ENCODE measurements around the gene DNMT3L.
"Not testable (repeated sequence)": the region's sequence is repeated elsewhere in the genome, so short reads cannot be mapped to it uniquely, and the experiment has no call there.

The DNMT3L gene

GRCh38 chr21:44241281-44241680, 20.4 kb downstream of the DNMT3L start:
- DNase-seq, result not testable (repeated sequence)

- not testable (repeated sequence) for DNase-seq
Measured at GRCh38 chr21:44240842-44241241, 20.9 kb downstream of the DNMT3L start, which contains the start of gene ICOSLG. Gene ICOSLG, minus strand, starts transcription at chr21:44240943. Its CDS starts 126 bp downstream, at chr21:44240817.

- not testable (repeated sequence) for DNase-seq
Measured at GRCh38 chr21:44240353-44240752, 21.3 kb downstream of the DNMT3L start.

- DNase-seq, result not testable (repeated sequence)
Measured at GRCh38 chr21:44229561-44229960, 32.1 kb downstream of the DNMT3L start.

GRCh38 chr21:44228109-44228508, 33.6 kb downstream of the DNMT3L start:
- not testable (repeated sequence) for DNase-seq

GRCh38 chr21:44227614-44228013, 34.1 kb downstream of the DNMT3L start:
- DNase-seq, result not testable (repeated sequence)

GRCh38 chr21:44225605-44226004, 36.1 kb downstream of the DNMT3L start:
- not testable (repeated sequence) for DNase-seq

- DNase-seq, result not testable (repeated sequence)
Measured at GRCh38 chr21:44223334-44223733, 38.4 kb downstream of the DNMT3L start.

GRCh38 chr21:44220674-44221073, 41.0 kb downstream of the DNMT3L start:
- DNase-seq, result not testable (repeated sequence)

GRCh38 chr21:44218461-44218860, 43.2 kb downstream of the DNMT3L start:
- not testable (repeated sequence) for DNase-seq

- DNase-seq, result not testable (repeated sequence)
Measured at GRCh38 chr21:44211978-44212377, 49.7 kb downstream of the DNMT3L start.

- not testable (repeated sequence) for DNase-seq
Measured at GRCh38 chr21:44211574-44211973, 50.1 kb downstream of the DNMT3L start.

- DNase-seq, result not testable (repeated sequence)
Measured at GRCh38 chr21:44207860-44208646, 53.6 kb downstream of the DNMT3L start.

- not testable (repeated sequence) for DNase-seq
Measured at GRCh38 chr21:44206698-44207676, 54.7 kb downstream of the DNMT3L start.

- not testable (repeated sequence) for DNase-seq
Measured at GRCh38 chr21:44206187-44206586, 55.5 kb downstream of the DNMT3L start.

GRCh38 chr21:44202590-44203299, 59.0 kb downstream of the DNMT3L start:
- DNase-seq, result not testable (repeated sequence)

GRCh38 chr21:44199997-44200396, 61.7 kb downstream of the DNMT3L start:
- not testable (repeated sequence) for DNase-seq

- no peak for DNase-seq
Measured at GRCh38 chr21:44199448-44199847, 62.2 kb downstream of the DNMT3L start.

GRCh38 chr21:44197156-44197516, 64.6 kb downstream of the DNMT3L start:
- not testable (repeated sequence) for DNase-seq
